OCI-LY3 (cell line): ENCODE measurements around the gene RFC2.

Experiments used
- CTCF ChIP-seq: fragments of 200-600, 300-600 bp; sonication (generic); IDR thresholded peaks from 2 replicates; pipeline ENCODE4 v1.5.1; 2014; ENCODE audit warnings: antibody characterized with exemption, low read length, low read depth
- EZH2phosphoT487 ChIP-seq: fragments of 200-600 bp; shearing (Covaris generic); IDR thresholded peaks from 2 replicates; pipeline ENCODE4 v1.6.1; 2018; ENCODE audit warnings: antibody characterized with exemption, mixed run types, low read depth

GRCh38 chr7:74225400-74225799 lies 28.8 kb downstream of the RFC2 start:
- TF ChIP-seq CTCF (no peak), EZH2phosphoT487 (no peak)
